HCT116 (cell line): ENCODE measurements around the gene ACVR1B.

Source experiments
- ATF3 ChIP-seq: IDR thresholded peaks from 2 replicates; pipeline ENCODE4 v1.6.1; 2012
- ELF1 ChIP-seq: IDR thresholded peaks from 2 replicates; pipeline ENCODE4 v1.6.1; 2012; ENCODE audit warnings: low read depth, borderline replicate concordance
- EZH2 ChIP-seq: fragments of 200-600 bp; sonication (generic); IDR thresholded peaks from 2 replicates; pipeline ENCODE4 v1.6.1; 2017; ENCODE audit warnings: antibody characterized with exemption, mixed run types
- EZH2phosphoT487 ChIP-seq: fragments of 200-600 bp; IDR thresholded peaks from 2 replicates; pipeline ENCODE4 v1.6.1; 2018; ENCODE audit warnings: antibody characterized with exemption, borderline replicate concordance
- FOSL1 ChIP-seq: IDR thresholded peaks from 2 replicates; pipeline ENCODE4 v1.6.1; 2012; ENCODE audit warnings: low read depth
- POLR2A ChIP-seq: IDR thresholded peaks from 2 replicates; pipeline ENCODE4 v1.7.0; 2011; ENCODE audit warnings: borderline replicate concordance; ENCODE audit not compliant: insufficient read depth, insufficient read length; ENCODE audit errors: extremely low read depth
- RAD21 ChIP-seq: IDR thresholded peaks from 2 replicates; pipeline ENCODE4 v1.6.1; 2012; ENCODE audit warnings: low read depth, mild to moderate bottlenecking
- SRF ChIP-seq: IDR thresholded peaks from 2 replicates; pipeline ENCODE4 v1.6.1; 2012; ENCODE audit warnings: low read depth
- ZFX ChIP-seq: fragments of 450-650 bp; IDR thresholded peaks from 2 replicates; pipeline ENCODE4 v1.6.1; 2017
- TF ChIP-seq, protein P1 (sequence below), 3 experiments: fragments of 200-600 bp in 1 of 3; sonication (generic) in 1 of 3; IDR thresholded peaks in 2 of 3; conservative IDR thresholded peaks in 1 of 3; 2 replicates each; pipeline ENCODE4 v1.5.1; 2012 to 2017; ENCODE audit warnings: low read depth in 2 of 3, low read length in 2 of 3, antibody characterized with exemption in 1 of 3, borderline replicate concordance in 1 of 3, control low read depth in 1 of 3, mild to moderate bottlenecking in 1 of 3, mixed read lengths in 1 of 3, mixed run types in 1 of 3, moderate library complexity in 1 of 3; ENCODE audit not compliant: insufficient read depth in 1 of 3

- TF ChIP-seq, protein P1, sequence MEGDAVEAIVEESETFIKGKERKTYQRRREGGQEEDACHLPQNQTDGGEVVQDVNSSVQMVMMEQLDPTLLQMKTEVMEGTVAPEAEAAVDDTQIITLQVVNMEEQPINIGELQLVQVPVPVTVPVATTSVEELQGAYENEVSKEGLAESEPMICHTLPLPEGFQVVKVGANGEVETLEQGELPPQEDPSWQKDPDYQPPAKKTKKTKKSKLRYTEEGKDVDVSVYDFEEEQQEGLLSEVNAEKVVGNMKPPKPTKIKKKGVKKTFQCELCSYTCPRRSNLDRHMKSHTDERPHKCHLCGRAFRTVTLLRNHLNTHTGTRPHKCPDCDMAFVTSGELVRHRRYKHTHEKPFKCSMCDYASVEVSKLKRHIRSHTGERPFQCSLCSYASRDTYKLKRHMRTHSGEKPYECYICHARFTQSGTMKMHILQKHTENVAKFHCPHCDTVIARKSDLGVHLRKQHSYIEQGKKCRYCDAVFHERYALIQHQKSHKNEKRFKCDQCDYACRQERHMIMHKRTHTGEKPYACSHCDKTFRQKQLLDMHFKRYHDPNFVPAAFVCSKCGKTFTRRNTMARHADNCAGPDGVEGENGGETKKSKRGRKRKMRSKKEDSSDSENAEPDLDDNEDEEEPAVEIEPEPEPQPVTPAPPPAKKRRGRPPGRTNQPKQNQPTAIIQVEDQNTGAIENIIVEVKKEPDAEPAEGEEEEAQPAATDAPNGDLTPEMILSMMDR (IDR thresholded peaks at IDR 0.05 in 2 of 3, conservative IDR thresholded peaks at IDR 0.05 in 1 of 3; ENCODE audit: borderline replicate concordance in 1 of 3, insufficient read depth in 1 of 3, low read depth in 2 of 3, low read length in 2 of 3): no peak
- TF ChIP-seq RAD21: no peak
- TF ChIP-seq FOSL1: no peak
- no peak for TF ChIP-seq POLR2A
- no peak for TF ChIP-seq EZH2
- no peak for TF ChIP-seq ELF1
- TF ChIP-seq EZH2phosphoT487: no peak
- TF ChIP-seq SRF: no peak
- TF ChIP-seq ATF3: no peak
- no peak for TF ChIP-seq ZFX
Measured at GRCh38 chr12:52005218-52005902, 53.9 kb downstream of the ACVR1B start.
